Measurements from ENCODE around the gene TMEM200C.

Gene TMEM200C

GRCh38 chr18:5879479-5879882 lies 15.8 kb downstream of the TMEM200C start:
- peak; percentile 31 for DNase-seq
- in situ Hi-C loops (cut with HindIII; ENCODE audit: low pct_ligation_motif_present, low sequenced_read_pairs), result no loop called here
- no peaks in the 10 kb centered on the region for H3K36me3 ChIP-seq (replicated peaks)
- TF ChIP-seq CTCF (IDR thresholded peaks at IDR 0.05; ENCODE audit: low read depth, low read length, missing control alignments), result peak; percentile 71
- H3K4me3 ChIP-seq (ENCODE audit: low read depth, low read length), result no peak overlapping the region
- no peak overlapping the region for H3K27ac ChIP-seq
- H3K27me3 ChIP-seq (replicated peaks), result no peaks in the 10 kb centered on the region

- Histone ChIP-seq H3K27ac (no peak overlapping the region), H3K4me3 (ENCODE audit: low read depth, low read length) (no peak overlapping the region), H3K36me3 (replicated peaks) (no peaks in the 10 kb centered on the region), H3K27me3 (replicated peaks) (no peaks in the 10 kb centered on the region)
- TF ChIP-seq CTCF (IDR thresholded peaks at IDR 0.05; ENCODE audit: low read depth, low read length, missing control alignments), result no peak
- DNase-seq, result no peak
- in situ Hi-C loops (cut with HindIII; ENCODE audit: low pct_ligation_motif_present, low sequenced_read_pairs), result no loop called here
Measured at GRCh38 chr18:5876891-5877290, 18.4 kb downstream of the TMEM200C start.

GRCh38 chr18:5874336-5874735 lies 21.0 kb downstream of the TMEM200C start:
- no peaks in the 10 kb centered on the region for H3K36me3 ChIP-seq (replicated peaks)
- DNase-seq, result no peak
- H3K27ac ChIP-seq, result no peak overlapping the region
- no peaks in the 10 kb centered on the region for H3K27me3 ChIP-seq (replicated peaks)
- in situ Hi-C loops (cut with HindIII; ENCODE audit: low pct_ligation_motif_present, low sequenced_read_pairs), result no loop called here
- no peak for TF ChIP-seq CTCF (IDR thresholded peaks at IDR 0.05; ENCODE audit: low read depth, low read length, missing control alignments)
- no peak overlapping the region for H3K4me3 ChIP-seq (ENCODE audit: low read depth, low read length)

GRCh38 chr18:5872886-5873285 lies 22.4 kb downstream of the TMEM200C start:
- no peak overlapping the region for H3K27ac ChIP-seq
- no peaks in the 10 kb centered on the region for H3K27me3 ChIP-seq (replicated peaks)
- in situ Hi-C loops (cut with HindIII; ENCODE audit: low pct_ligation_motif_present, low sequenced_read_pairs), result no loop called here
- no peak for TF ChIP-seq CTCF (IDR thresholded peaks at IDR 0.05; ENCODE audit: low read depth, low read length, missing control alignments)
- H3K36me3 ChIP-seq (replicated peaks), result no peaks in the 10 kb centered on the region
- no peak for DNase-seq
- H3K4me3 ChIP-seq (ENCODE audit: low read depth, low read length), result no peak overlapping the region

- DNase-seq, result no peak
- H3K27me3 ChIP-seq (replicated peaks), result no peaks in the 10 kb centered on the region
- no peak for TF ChIP-seq CTCF (IDR thresholded peaks at IDR 0.05; ENCODE audit: low read depth, low read length, missing control alignments)
- no peak overlapping the region for H3K27ac ChIP-seq
- H3K36me3 ChIP-seq (replicated peaks), result no peaks in the 10 kb centered on the region
- no peak overlapping the region for H3K4me3 ChIP-seq (ENCODE audit: low read depth, low read length)
- in situ Hi-C loops (cut with HindIII; ENCODE audit: low pct_ligation_motif_present, low sequenced_read_pairs), result no loop called here
Measured at GRCh38 chr18:5871426-5871825, 23.9 kb downstream of the TMEM200C start.

- TF ChIP-seq CTCF (IDR thresholded peaks at IDR 0.05; ENCODE audit: low read depth, low read length, missing control alignments), result peak; percentile 88
- no peaks in the 10 kb centered on the region for H3K36me3 ChIP-seq (replicated peaks)
- DNase-seq, result peak; percentile 79
- no peak overlapping the region for H3K4me3 ChIP-seq (ENCODE audit: low read depth, low read length)
- in situ Hi-C loops (cut with HindIII; ENCODE audit: low pct_ligation_motif_present, low sequenced_read_pairs), result no loop called here
- H3K27me3 ChIP-seq (replicated peaks), result no peaks in the 10 kb centered on the region
- H3K27ac ChIP-seq, result no peak overlapping the region
Measured at GRCh38 chr18:5868218-5868854, 27.0 kb downstream of the TMEM200C start.
